Nephron (organoid): ENCODE data around the gene MRPS17.

Experiments
- H3K27ac Mint-ChIP-seq, 3 experiments: 2 replicates each; pipeline ENCODE4 v1.8.0; 2020; ENCODE audit warnings: mixed read lengths in 3 of 3, mild to moderate bottlenecking in 2 of 3, moderate library complexity in 1 of 3
- H3K27me3 Mint-ChIP-seq: 2 replicates; pipeline ENCODE4 v1.8.0; 2021; ENCODE audit warnings: low read depth, mild to moderate bottlenecking, moderate library complexity, mixed read lengths
- H3K36me3 Mint-ChIP-seq: 2 replicates; pipeline ENCODE4 v1.8.0; 2020; ENCODE audit warnings: low read depth, mixed read lengths
- H3K4me1 Mint-ChIP-seq: 2 replicates; pipeline ENCODE4 v1.8.0; 2020; ENCODE audit warnings: mixed read lengths
- H3K4me3 Mint-ChIP-seq, 3 experiments: 2 replicates each; pipeline ENCODE4 v1.8.0; 2020; ENCODE audit warnings: mild to moderate bottlenecking in 3 of 3, mixed read lengths in 3 of 3, moderate library complexity in 2 of 3
- H3K9me3 Mint-ChIP-seq: 2 replicates; pipeline ENCODE4 v1.8.0; 2020; ENCODE audit warnings: mixed read lengths
- TF ChIP-seq, protein P1 (sequence below), 3 experiments: fragments of 200-600 bp; sonication (generic); IDR thresholded peaks; one replicate each; pipeline ENCODE4 v1.5.0; 2021; ENCODE audit warnings: antibody characterized with exemption in 3 of 3; ENCODE audit not compliant: unreplicated experiment in 3 of 3

MRPS17 gene

DNA sequence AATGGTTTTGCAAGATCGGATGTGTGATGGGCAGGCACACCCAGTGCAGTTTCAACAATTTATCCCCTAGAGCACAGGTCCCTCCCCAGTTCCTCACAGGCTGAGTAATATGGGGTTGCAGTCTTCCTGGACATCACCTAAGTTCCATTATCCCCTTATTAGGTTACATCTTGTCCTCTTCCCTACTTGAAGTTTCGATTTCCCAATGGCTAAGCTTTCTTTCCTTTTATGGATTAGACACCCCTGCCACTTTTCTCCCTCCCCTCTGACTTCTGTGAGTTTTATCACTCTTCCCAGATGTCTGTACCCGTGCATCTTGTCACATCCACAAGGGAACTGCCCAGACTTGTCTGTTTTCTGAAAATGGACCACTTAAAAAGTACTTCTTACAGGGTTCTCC, 10.3 kb downstream of the MRPS17 start:
- H3K27ac Mint-ChIP-seq, result no peak overlapping the region
- peak overlapping the region in 1 of 3 experiments; percentile 64 for H3K4me3 Mint-ChIP-seq
- peaks cover 13% of the 10 kb centered on the region for H3K36me3 Mint-ChIP-seq
- TF ChIP-seq, protein P1, sequence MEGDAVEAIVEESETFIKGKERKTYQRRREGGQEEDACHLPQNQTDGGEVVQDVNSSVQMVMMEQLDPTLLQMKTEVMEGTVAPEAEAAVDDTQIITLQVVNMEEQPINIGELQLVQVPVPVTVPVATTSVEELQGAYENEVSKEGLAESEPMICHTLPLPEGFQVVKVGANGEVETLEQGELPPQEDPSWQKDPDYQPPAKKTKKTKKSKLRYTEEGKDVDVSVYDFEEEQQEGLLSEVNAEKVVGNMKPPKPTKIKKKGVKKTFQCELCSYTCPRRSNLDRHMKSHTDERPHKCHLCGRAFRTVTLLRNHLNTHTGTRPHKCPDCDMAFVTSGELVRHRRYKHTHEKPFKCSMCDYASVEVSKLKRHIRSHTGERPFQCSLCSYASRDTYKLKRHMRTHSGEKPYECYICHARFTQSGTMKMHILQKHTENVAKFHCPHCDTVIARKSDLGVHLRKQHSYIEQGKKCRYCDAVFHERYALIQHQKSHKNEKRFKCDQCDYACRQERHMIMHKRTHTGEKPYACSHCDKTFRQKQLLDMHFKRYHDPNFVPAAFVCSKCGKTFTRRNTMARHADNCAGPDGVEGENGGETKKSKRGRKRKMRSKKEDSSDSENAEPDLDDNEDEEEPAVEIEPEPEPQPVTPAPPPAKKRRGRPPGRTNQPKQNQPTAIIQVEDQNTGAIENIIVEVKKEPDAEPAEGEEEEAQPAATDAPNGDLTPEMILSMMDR (IDR thresholded peaks at IDR 0.05; ENCODE audit: unreplicated experiment in 3 of 3), result no peak
- no peaks in the 10 kb centered on the region for H3K9me3 Mint-ChIP-seq
- H3K27me3 Mint-ChIP-seq, result peaks cover 5% of the 10 kb centered on the region
- H3K4me1 Mint-ChIP-seq, result peaks cover 6% of the 10 kb centered on the region

DNA sequence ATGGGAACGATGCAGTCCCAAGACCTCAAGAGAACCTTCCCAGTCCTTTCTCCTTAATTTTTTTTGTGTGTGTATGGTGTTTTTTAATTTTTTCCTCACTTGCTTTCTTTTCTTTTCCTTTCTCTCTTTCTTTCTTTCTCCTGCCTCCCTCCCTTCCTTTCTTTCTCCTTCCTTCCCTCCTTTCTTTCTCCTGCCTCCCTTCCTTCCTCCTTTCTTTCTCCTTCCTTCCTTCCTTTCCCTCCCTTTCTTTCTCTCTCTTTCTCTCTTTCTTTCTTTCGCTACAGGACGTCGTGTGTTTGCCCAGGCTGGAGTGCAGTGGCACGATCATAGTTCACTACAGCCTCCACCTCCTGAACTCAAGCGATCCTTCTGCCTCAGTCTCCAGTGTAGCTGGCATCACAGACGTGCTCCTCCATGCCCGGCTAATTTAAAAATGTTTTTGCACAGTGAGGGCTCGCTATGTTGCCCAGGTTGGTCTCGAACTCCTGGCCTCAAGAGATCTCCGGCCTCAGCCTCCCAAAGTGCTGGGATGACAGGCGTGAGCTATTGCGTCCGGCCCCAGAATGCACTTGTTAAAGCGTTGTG, 12.0 kb downstream of the MRPS17 start:
- H3K4me3 Mint-ChIP-seq, result peak overlapping the region; percentile 64 to 76 (median 75)
- H3K9me3 Mint-ChIP-seq, result no peaks in the 10 kb centered on the region
- H3K36me3 Mint-ChIP-seq, result peaks cover 18% of the 10 kb centered on the region
- H3K27ac Mint-ChIP-seq, result peak overlapping the region; percentile 8 to 87 (median 62)
- TF ChIP-seq, protein P1 (IDR thresholded peaks at IDR 0.05; ENCODE audit: unreplicated experiment in 3 of 3), result no peak
- peaks cover 5% of the 10 kb centered on the region for H3K27me3 Mint-ChIP-seq
- H3K4me1 Mint-ChIP-seq, result peaks cover 10% of the 10 kb centered on the region

DNA sequence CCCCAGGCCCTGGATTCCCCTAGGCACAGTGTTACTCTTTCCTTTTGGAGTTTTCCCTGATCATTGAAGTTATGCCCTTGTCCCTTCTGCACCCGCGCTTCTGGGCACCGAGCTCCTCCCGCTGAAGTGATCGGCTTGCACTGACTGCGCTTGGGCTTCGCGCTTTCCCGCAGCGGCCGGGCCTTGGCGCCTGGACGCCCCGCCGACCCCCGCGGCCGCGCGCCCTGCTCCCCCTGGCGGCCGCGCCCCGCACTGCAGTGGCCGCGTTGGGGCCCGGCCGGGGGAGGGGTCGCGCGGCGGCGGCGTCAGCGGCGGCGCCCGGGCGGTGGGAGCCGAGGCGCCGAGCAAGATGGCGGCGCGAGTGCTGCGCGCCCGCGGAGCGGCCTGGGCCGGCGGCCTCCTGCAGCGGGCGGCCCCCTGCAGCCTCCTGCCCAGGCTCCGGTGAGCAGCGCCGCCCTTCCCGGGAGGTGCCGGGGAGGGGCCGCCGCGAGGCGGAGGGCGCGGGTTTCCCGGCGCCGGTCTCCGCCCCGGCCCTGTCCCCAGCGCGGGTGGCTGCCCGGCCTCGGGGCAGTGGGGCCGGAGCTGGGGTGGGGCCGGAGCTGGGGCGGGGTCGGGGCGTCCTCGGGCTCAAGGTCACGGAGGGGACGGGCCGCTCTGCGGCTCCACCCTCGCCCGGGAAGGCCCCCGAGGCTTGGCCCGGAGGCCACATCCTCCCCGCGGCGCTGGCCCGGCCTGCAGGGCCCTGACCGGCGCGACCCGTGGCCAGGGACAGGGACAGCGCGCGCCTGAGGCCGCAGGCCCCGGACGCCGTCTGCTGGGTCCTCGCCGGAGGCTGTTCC, 12.8 kb downstream of the MRPS17 start, which contains the start of gene NIPSNAP2:
Gene NIPSNAP2 (plus strand): TSS at position 325 of the 839 bp plus-strand sequence. CDS start 25 bp downstream, at position 350.
- peak within 1 kb of the TSS; percentile 94 to 96 (median 96) for H3K4me3 Mint-ChIP-seq
- peaks cover 5% of the 10 kb centered on the region for H3K27me3 Mint-ChIP-seq
- H3K27ac Mint-ChIP-seq, result peak within 1 kb of the TSS; percentile 81 to 98 (median 98)
- TF ChIP-seq, protein P1 (IDR thresholded peaks at IDR 0.05; ENCODE audit: unreplicated experiment in 3 of 3), result peak; percentile 45 to 51 (median 49)
- H3K9me3 Mint-ChIP-seq, result no peaks in the 10 kb centered on the region
- peaks cover 16% of the 10 kb centered on the region for H3K4me1 Mint-ChIP-seq
- H3K36me3 Mint-ChIP-seq, result peaks cover 26% of the 10 kb centered on the region

DNA sequence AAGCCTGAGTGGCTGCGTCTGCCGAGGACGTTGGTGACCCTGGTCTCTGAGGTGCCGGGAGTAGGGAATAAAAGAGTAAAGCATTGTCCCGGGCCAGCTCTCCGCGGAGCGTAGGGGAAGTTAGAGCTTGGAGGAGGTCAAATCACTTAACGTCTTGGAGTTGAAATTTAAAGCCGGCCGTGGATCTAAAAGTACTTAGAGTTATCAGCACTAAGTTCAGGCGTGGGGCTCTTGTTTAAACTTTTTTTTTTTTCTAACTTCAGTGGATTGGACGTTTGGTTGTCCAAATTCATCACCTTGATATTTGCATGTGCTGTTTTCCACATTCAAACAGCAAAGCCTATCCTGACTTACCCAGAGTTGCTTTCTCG, 13.4 kb downstream of the MRPS17 start:
- H3K4me1 Mint-ChIP-seq, result peaks cover 16% of the 10 kb centered on the region
- TF ChIP-seq, protein P1 (IDR thresholded peaks at IDR 0.05; ENCODE audit: unreplicated experiment in 3 of 3), result no peak
- no peaks in the 10 kb centered on the region for H3K9me3 Mint-ChIP-seq
- peaks cover 5% of the 10 kb centered on the region for H3K27me3 Mint-ChIP-seq
- peaks cover 31% of the 10 kb centered on the region for H3K36me3 Mint-ChIP-seq
- H3K4me3 Mint-ChIP-seq, result peak overlapping the region; percentile 94 to 96 (median 96)
- H3K27ac Mint-ChIP-seq, result peak overlapping the region; percentile 81 to 98 (median 98)

DNA sequence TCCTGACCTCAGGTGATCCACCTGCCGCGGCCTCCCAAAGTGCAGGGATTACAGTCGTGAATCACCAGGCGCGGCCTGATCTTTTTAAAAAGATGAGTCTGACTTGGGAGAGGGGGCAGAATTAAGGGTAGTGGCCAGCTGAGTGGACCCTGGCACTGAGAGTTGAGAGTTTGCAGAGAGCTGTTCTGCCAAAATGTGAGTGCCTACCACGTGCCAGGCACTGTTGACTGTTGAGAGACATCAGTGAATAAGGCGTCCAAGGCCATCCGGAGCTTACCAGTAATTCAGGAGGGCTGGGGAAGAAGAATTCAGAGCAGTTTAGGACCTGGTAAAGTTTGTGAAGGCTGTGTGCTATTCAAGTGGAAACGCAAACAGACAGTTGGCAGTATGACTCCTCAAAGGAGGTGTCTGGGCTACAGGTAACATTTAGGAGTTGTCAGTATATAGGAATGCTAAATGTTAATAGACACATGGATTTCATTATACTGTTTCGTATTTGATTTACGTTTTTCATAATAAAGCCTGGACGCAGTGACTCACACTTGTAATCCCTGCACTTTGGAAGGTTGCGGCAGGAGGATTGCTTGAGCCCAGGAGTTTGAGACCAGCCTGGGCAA, 14.2 kb downstream of the MRPS17 start:
- Mint-ChIP-seq H3K27me3 (peaks cover 5% of the 10 kb centered on the region), H3K36me3 (peaks cover 36% of the 10 kb centered on the region), H3K27ac (peak overlapping the region; percentile 78 to 81 (median 79)), H3K4me3 (peak overlapping the region; percentile 94 to 96 (median 96)), H3K4me1 (peaks cover 22% of the 10 kb centered on the region), H3K9me3 (no peaks in the 10 kb centered on the region)
- TF ChIP-seq, protein P1 (IDR thresholded peaks at IDR 0.05; ENCODE audit: unreplicated experiment in 3 of 3), result no peak
